Trophoblast cell (in vitro differentiated cells and primary cell): ENCODE results near the gene LEMD2.
A peak's percentile ranks its signal among the peaks of the same experiment; 100 is the strongest.

Experiments
- DNase-seq, 2 donors: peaks; one replicate each; pipeline ENCODE4 v3.0.0-alpha.2; 2016
- H2AFZ ChIP-seq: 2 replicates; pipeline ENCODE4 v1.6.1; 2013; ENCODE audit warnings: low read length, moderate library complexity, mild to moderate bottlenecking; ENCODE audit not compliant: insufficient read depth, poor library complexity
- H2AK5ac ChIP-seq: 2 replicates; pipeline ENCODE4 v1.6.1; 2013; ENCODE audit warnings: mild to moderate bottlenecking, low read length
- H2BK120ac ChIP-seq: 2 replicates; pipeline ENCODE4 v1.6.1; 2013; ENCODE audit warnings: low read length, mild to moderate bottlenecking, moderate library complexity; ENCODE audit not compliant: insufficient read depth, poor library complexity
- H2BK12ac ChIP-seq: 2 replicates; pipeline ENCODE4 v1.6.1; 2013; ENCODE audit warnings: mild to moderate bottlenecking, low read length, moderate library complexity
- H2BK5ac ChIP-seq: 2 replicates; pipeline ENCODE4 v1.6.1; 2013; ENCODE audit warnings: low read length, low read depth, moderate library complexity, mild to moderate bottlenecking; ENCODE audit not compliant: poor library complexity
- H3K14ac ChIP-seq: 2 replicates; pipeline ENCODE4 v1.6.1; 2013; ENCODE audit warnings: mild to moderate bottlenecking, low read length
- H3K18ac ChIP-seq: 2 replicates; pipeline ENCODE4 v1.6.1; 2013; ENCODE audit warnings: mild to moderate bottlenecking, low read length
- H3K23ac ChIP-seq: 2 replicates; pipeline ENCODE4 v1.6.1; 2013; ENCODE audit warnings: low read length
- H3K27ac ChIP-seq: 2 replicates; pipeline ENCODE4 v1.5.1; 2013; ENCODE audit warnings: low read depth, mild to moderate bottlenecking, inconsistent platforms, low read length, moderate library complexity
- H3K27me3 ChIP-seq: 2 replicates; pipeline ENCODE4 v1.6.1; 2013; ENCODE audit warnings: inconsistent platforms, mild to moderate bottlenecking, low read length, moderate library complexity; ENCODE audit not compliant: insufficient read depth
- H3K36me3 ChIP-seq, 2 experiments: 1 replicate in 1 of 2; 2 replicates in 1 of 2; pipeline ENCODE4 v1.6.1; 2013; ENCODE audit warnings: low read length in 2 of 2, mild to moderate bottlenecking in 2 of 2, moderate library complexity in 1 of 2; ENCODE audit not compliant: insufficient read depth in 2 of 2, control insufficient read depth in 1 of 2
- H3K4ac ChIP-seq: 2 replicates; pipeline ENCODE4 v1.6.1; 2013; ENCODE audit warnings: low read depth, mild to moderate bottlenecking, low read length, moderate library complexity
- H3K4me1 ChIP-seq, 2 experiments: 1 replicate in 1 of 2; 2 replicates in 1 of 2; pipeline ENCODE4 v1.6.1; 2013; ENCODE audit warnings: low read length in 2 of 2, mild to moderate bottlenecking in 2 of 2, moderate library complexity in 1 of 2; ENCODE audit not compliant: insufficient read depth in 2 of 2, control insufficient read depth in 1 of 2
- H3K4me2 ChIP-seq: 2 replicates; pipeline ENCODE4 v1.6.1; 2013; ENCODE audit warnings: inconsistent platforms, mild to moderate bottlenecking, low read length, moderate library complexity
- H3K4me3 ChIP-seq: 2 replicates; pipeline ENCODE4 v1.5.1; 2013; ENCODE audit warnings: mild to moderate bottlenecking, low read depth, low read length, inconsistent platforms
- H3K79me1 ChIP-seq: one replicate; pipeline ENCODE4 v1.6.1; 2013; ENCODE audit warnings: low read length
- H3K79me2 ChIP-seq: 2 replicates; pipeline ENCODE4 v1.6.1; 2013; ENCODE audit warnings: low read length, mild to moderate bottlenecking; ENCODE audit not compliant: control insufficient read depth, insufficient read depth, poor library complexity
- H3K9ac ChIP-seq: 2 replicates; pipeline ENCODE4 v1.6.1; 2013; ENCODE audit warnings: mild to moderate bottlenecking, low read length
- H3K9me3 ChIP-seq: 2 replicates; pipeline ENCODE4 v1.6.1; 2013; ENCODE audit warnings: low read depth, mild to moderate bottlenecking, control low read depth, inconsistent platforms, low read length; ENCODE audit not compliant: insufficient read depth
- H4K12ac ChIP-seq: 2 replicates; pipeline ENCODE4 v1.6.1; 2013; ENCODE audit warnings: low read depth, mild to moderate bottlenecking, low read length, moderate library complexity
- H4K8ac ChIP-seq: 2 replicates; pipeline ENCODE4 v1.6.1; 2013; ENCODE audit warnings: low read depth, mild to moderate bottlenecking, low read length, moderate library complexity
- H4K91ac ChIP-seq: one replicate; pipeline ENCODE4 v1.6.1; 2013; ENCODE audit warnings: low read depth, mild to moderate bottlenecking, low read length, moderate library complexity
- WGBS: extraction: QIAGEN DNeasy Blood & Tissue Kit; methylation state at CpG from one replicate; pipeline ENCODE4 v1.1.7; 2013; ENCODE audit warnings: missing lambda C conversion rate; ENCODE audit not compliant: insufficient read length, insufficient coverage; ENCODE audit errors: extremely low coverage; 5-methylcytosine and 5-hydroxymethylcytosine counted together

The LEMD2 gene

DNA sequence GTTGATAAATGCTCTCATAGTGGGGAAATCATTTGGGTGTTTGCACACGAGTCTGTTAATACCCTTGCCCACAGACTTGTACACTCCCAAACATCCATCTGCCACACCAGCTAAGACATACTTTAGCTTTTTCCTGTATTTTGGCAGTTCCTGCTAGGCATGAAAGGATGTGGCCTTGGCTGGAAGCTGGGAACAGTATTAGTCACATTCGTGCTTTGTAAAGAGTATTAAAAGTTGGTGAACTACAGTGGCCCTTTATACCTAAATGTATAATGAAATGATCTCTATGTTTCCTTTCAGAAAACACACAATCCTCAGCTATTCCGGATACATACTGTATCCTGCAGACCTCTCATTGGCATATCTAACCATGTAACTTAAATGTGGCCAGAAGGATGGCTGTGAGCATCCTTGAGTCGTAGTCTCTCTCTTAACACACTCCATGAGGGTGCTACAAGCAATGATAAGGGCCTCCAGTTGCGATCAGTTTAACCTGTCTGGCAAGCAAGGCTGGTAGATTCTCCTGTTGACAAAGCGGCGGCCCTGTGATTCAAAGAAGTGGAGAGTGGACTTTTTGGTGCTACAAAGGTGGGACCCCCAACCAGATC lies 1.5 kb downstream of the LEMD2 start:
- Histone ChIP-seq H3K4ac (peak overlapping the region; percentile 43), H3K27ac (peak overlapping the region; percentile 74), H3K23ac (no peak overlapping the region), H3K9ac (peak overlapping the region; percentile 87), H4K8ac (peak overlapping the region; percentile 87), H3K18ac (peak overlapping the region; percentile 55), H3K4me1 (peaks cover 9 to 16% of the 10 kb centered on the region in 2 experiments), H2BK120ac (peak overlapping the region; percentile 80), H3K4me3 (no peak overlapping the region), H2AK5ac (peak overlapping the region; percentile 32), H4K12ac (no peak overlapping the region), H3K9me3 (no peaks in the 10 kb centered on the region), H3K27me3 (no peaks in the 10 kb centered on the region), H4K91ac (peak overlapping the region; percentile 84), H3K4me2 (peak overlapping the region; percentile 80), H3K79me2 (peaks cover 9% of the 10 kb centered on the region), H2BK12ac (no peak overlapping the region), H3K36me3 (peaks cover 23 to 27% of the 10 kb centered on the region in 2 experiments), H3K14ac (no peak overlapping the region), H2AFZ (no peak overlapping the region), H2BK5ac (peak overlapping the region; percentile 50), H3K79me1 (peaks cover 14% of the 10 kb centered on the region)
- peak; percentile 79 to 80 for DNase-seq
- no CpG with 5 or more reads among the region's 7 CpGs for WGBS

DNA sequence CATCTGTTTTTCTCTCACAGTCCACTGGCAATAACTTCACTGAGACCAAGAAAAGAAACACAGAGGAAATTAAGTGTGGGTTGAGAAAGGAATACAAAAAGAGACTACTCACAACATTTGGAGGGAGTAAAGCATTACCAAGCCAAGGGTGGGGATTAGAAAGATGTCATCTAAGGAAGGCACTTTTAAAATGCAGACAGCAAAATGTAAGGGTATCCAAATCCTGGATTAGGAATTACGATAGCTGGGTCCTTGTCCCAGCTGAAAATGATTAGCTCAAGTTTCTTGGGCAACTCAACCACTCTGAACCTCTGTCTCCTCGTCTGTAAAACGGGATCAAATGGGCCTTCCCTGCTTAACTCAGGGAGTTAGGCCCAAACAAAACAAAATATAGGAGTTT lies 2.2 kb downstream of the LEMD2 start:
- Histone ChIP-seq H3K18ac (no peak overlapping the region), H2BK5ac (no peak overlapping the region), H4K91ac (no peak overlapping the region), H3K9ac (no peak overlapping the region), H3K27me3 (no peaks in the 10 kb centered on the region), H4K12ac (no peak overlapping the region), H3K27ac (no peak overlapping the region), H3K4me2 (no peak overlapping the region), H2AFZ (no peak overlapping the region), H3K4me1 (peaks cover 17 to 23% of the 10 kb centered on the region in 2 experiments), H3K36me3 (peaks cover 30 to 31% of the 10 kb centered on the region in 2 experiments), H3K23ac (no peak overlapping the region), H3K14ac (no peak overlapping the region), H2BK12ac (no peak overlapping the region), H3K79me1 (peaks cover 18% of the 10 kb centered on the region), H2BK120ac (no peak overlapping the region), H3K79me2 (peaks cover 9% of the 10 kb centered on the region), H3K4me3 (no peak overlapping the region), H3K4ac (no peak overlapping the region), H3K9me3 (no peaks in the 10 kb centered on the region), H2AK5ac (no peak overlapping the region), H4K8ac (no peak overlapping the region)
- DNase-seq: no peak
- WGBS: no CpG with 5 or more reads among the region's 3 CpGs

DNA sequence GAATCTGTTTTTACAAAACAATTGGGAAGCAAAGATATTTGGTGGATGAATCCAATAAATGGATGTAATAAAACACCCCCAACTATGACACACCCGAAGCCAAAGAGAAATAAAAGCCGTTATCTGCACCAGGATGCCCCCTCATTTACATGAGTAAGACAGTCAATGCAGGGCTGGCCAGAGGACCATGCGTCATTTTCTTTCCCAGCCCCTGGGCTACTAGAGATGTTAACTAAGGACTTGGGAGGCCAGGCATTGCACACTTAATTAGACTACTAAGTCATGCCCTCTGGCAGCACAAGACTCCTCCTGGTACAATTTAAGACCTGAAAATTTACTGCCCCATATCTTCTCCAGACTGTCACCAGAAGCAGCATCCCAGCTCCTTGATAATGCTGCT lies 3.2 kb downstream of the LEMD2 start:
- Histone ChIP-seq H3K18ac (no peak overlapping the region), H2BK5ac (no peak overlapping the region), H3K9ac (no peak overlapping the region), H3K27me3 (no peaks in the 10 kb centered on the region), H3K4me1 (peaks cover 24 to 29% of the 10 kb centered on the region in 2 experiments), H3K36me3 (peaks cover 31 to 32% of the 10 kb centered on the region in 2 experiments), H3K9me3 (no peaks in the 10 kb centered on the region), H4K8ac (no peak overlapping the region), H3K4me3 (no peak overlapping the region), H2BK12ac (no peak overlapping the region), H3K23ac (no peak overlapping the region), H2AK5ac (no peak overlapping the region), H3K79me2 (peaks cover 9% of the 10 kb centered on the region), H3K27ac (no peak overlapping the region), H3K14ac (no peak overlapping the region), H2AFZ (no peak overlapping the region), H3K4ac (no peak overlapping the region), H4K12ac (no peak overlapping the region), H4K91ac (no peak overlapping the region), H2BK120ac (no peak overlapping the region), H3K79me1 (peaks cover 20% of the 10 kb centered on the region), H3K4me2 (no peak overlapping the region)
- WGBS: no CpG with 5 or more reads among the region's 3 CpGs
- DNase-seq: peak; percentile 20 to 30

DNA sequence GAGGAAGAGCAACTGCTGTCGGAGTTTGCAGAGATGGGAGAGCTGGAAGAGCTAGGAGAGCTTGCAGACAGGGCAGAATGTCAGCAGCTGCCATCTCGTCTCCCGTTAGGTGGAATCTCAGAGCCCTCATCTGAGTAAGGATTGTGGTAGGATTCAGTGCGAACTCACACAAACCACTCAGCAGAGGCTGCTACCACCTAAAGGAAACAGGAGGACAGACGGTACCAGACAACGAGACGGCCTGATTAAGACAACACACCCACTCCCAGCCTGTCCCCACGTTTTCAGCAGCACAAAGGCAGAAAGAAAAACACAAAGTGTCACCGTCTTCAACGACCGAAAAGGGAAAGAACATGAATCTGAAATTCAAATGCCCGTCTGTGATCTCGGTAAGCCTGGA lies 4.1 kb downstream of the LEMD2 start:
- WGBS: no CpG with 5 or more reads among the region's 13 CpGs
- no peak overlapping the region for H4K8ac ChIP-seq
- H3K4ac ChIP-seq: no peak overlapping the region
- H2BK5ac ChIP-seq: no peak overlapping the region
- H3K27me3 ChIP-seq: no peaks in the 10 kb centered on the region
- no peak overlapping the region for H3K4me3 ChIP-seq
- peaks cover 27 to 32% of the 10 kb centered on the region in 2 experiments for H3K4me1 ChIP-seq
- no peak for DNase-seq
- H3K9ac ChIP-seq: no peak overlapping the region
- H3K23ac ChIP-seq: no peak overlapping the region
- peaks cover 20% of the 10 kb centered on the region for H3K79me1 ChIP-seq
- H4K91ac ChIP-seq: no peak overlapping the region
- H3K18ac ChIP-seq: no peak overlapping the region
- no peak overlapping the region for H2AFZ ChIP-seq
- H2BK120ac ChIP-seq: no peak overlapping the region
- H3K4me2 ChIP-seq: no peak overlapping the region
- peaks cover 9% of the 10 kb centered on the region for H3K79me2 ChIP-seq
- no peak overlapping the region for H2AK5ac ChIP-seq
- H3K14ac ChIP-seq: no peak overlapping the region
- H2BK12ac ChIP-seq: no peak overlapping the region
- H3K27ac ChIP-seq: no peak overlapping the region
- no peak overlapping the region for H4K12ac ChIP-seq
- peaks cover 1% of the 10 kb centered on the region for H3K9me3 ChIP-seq
- H3K36me3 ChIP-seq: peaks cover 41 to 42% of the 10 kb centered on the region in 2 experiments
